HG03442 (cell line): ENCODE measurements around the gene AHSG.
A peak's percentile ranks its signal among the peaks of the same experiment; 100 is the strongest.
"Not testable (repeated sequence)": the region's sequence is repeated elsewhere in the genome, so short reads cannot be mapped to it uniquely, and the experiment has no call there.

Experiments
- ATAC-seq: cut with Tn5 transposase; IDR thresholded peaks from one replicate; pipeline ENCODE4 v1.9.1; 2021; ENCODE audit warnings: mild to moderate bottlenecking, moderate library complexity; ENCODE audit not compliant: unreplicated experiment

Gene AHSG

DNA sequence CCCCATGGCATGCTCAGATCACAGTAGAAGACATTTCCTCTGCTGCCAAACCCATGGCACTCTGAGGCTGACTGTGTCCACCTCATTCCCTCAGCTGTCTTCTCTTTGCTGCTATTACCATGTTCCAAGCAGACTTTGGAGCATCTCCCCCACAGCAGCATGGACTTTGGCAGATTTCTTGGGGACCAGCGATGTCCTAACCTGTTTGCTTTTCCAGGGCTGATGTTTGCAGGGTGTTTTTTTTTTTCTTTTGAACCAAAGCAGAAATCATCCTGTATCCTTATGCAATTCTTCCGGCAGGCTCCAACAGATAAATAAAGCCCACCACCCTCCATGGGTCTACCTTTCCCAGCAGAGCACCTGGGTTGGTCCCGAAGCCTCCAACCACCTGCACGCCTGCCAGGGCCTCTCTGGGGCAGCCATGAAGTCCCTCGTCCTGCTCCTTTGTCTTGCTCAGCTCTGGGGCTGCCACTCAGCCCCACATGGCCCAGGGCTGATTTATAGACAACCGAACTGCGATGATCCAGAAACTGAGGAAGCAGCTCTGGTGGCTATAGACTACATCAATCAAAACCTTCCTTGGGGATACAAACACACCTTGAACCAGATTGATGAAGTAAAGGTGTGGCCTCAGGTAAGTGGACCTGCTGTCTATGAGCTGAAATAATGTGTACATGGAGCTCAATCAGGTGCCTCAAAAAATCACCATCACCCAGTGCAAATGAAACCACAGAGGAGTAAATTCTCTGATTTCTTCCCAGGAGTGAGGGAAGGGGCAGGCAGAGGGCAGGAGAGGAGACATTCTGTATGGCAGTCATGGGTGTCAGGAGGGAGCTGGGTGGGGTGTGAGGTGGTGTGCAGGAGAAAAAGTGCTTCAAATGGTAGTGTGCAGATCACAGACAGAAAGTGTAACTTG lies at the start of gene AHSG:
AHSG (plus strand) TSS at position 340 of the 916 bp plus-strand sequence; CDS start at position 422, 82 bp downstream.
- ATAC-seq: no peak

DNA sequence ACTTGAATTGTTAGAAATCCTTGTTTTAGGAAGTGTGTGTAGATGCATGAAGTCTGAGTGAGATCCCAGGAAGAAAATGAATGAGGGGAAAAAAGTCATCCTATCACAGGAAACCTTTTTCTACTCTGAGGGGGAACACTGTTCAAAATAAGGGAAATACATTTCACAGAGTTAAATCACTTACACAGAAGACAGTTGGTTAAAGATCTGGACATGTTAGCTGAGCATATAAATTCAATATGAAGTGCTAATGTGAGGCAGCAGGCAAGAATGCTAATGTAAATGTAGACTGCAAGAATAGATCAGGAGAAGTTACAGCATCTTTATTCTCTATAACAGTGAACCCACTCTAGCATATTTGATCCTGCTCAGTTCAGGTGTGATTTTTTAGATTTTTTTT lies 48.3 kb upstream of the AHSG start:
- ATAC-seq: no peak

DNA sequence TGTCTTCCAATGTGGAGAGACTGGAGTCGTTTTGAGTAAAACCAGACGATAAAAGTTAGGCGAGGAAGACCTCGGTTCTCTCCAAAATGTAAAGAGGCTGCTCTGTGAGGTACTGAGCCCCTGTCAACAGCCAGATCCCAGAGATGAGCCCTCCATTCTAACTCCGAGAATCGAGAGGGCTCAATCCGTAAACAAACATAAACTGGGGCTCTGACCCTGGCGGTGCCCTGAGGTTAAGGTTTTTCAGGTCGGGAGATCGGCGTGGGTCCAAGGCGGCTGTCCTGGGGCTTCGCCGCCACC lies 46.1 kb upstream of the AHSG start:
- ATAC-seq: no peak

DNA sequence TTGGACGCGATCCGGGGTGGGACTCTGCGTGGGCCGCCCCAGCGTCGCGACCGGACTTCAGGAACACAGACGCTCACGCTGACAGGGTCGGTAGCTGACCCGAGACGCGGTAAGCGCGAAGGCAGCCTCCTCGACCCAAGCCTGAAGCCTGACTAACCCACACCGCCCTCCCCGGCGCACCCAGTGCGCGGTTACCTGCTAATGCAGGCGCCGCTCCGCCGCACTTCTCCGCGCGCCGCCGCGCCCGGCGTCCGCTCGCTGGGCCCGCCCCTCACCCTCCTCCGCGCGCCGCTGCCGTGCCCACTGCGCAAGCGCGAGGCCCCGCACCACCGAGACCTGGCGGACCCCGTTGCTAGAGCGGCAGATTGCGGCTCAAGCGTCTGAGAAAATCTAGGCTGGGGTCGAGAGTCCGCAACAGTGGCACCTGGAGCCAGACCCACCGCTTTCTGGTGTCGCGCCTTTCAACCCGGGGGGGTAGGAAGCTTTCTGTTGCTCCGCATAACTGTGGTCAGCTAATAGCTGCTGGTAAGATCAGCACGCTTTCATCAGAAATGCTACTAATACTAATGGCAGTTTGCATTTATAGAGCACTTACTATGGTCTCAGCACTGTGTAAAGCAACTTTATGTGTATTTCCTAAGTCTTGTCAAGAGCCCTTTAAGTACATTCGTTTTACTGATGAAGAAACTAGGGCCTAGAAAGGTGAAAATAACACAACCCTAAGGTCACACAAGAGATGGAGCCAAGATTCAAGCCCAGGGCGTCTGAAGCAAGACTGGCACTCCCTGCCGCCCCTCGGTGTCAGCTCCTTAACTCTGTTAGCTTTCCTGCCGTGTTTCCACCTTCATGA lies 45.6 kb upstream of the AHSG start, which contains the start of gene TBCCD1:
TBCCD1 (minus strand) TSS at position 268 of the 850 bp plus-strand sequence. CDS start 3,010 bp downstream, outside the sequence.
- ATAC-seq: peak; percentile 48

DNA sequence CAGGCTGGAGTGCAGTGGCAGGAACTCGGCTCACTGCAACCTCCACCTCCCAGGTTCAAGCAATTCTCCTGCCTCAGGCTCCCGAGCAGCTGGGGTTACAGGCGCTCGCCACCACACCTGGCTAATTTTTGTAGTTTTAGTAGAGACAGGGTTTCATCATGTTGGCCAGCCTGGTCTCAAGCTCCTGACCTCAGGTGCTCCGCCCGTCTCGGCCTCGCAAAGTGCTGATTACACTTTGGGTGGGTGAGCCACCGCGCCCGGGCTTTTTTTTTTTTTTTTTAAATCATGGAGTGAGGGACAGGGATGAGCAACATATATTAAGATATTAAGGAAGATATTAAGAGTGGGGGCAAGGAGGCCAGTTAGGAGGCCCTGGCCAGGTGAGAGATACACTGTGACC lies 43.5 kb upstream of the AHSG start:
- not testable (repeated sequence) for ATAC-seq

GRCh38 chr3:186569779-186570095 lies 43.1 kb upstream of the AHSG start:
- ATAC-seq: no peak

GRCh38 chr3:186570096-186570940 lies 42.5 kb upstream of the AHSG start, which contains the start of gene DNAJB11:
DNAJB11 (plus strand) TSS chr3:186570720; CDS start chr3:186570898, 178 bp downstream.
- ATAC-seq: peak; percentile 77

DNA sequence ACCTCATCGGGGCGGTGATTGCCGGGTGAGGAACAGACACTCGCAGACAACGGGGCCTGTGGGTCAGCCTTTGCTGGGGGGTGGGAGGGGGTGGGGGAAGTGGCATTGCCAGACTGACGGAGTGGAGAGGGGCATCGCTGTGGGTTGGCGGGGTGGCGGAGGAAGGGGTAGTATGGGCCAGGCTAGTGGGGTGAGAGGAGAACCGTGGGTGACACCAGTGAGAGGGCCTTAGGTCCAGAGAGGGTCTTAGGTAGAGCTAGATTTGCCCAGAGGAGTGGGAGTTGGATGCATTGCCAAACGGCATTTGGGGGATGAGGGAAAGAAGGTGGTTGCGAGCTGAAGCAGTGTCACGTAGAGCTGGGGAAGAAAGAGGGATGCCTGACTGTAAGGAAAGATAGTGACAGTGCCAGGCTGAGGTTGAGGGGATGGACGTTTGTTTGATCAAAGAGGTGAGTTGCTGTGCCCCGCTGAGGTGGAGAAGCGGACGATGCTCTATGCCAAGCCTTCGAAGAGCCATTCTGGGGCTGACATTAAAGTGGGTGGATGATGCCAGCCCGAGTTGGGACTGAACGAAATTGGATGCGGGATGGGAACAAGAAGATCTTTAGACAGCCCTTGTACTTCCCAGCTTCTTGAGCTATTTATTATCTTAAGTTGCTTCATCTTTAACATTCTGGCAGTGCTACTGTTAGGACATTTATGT lies 41.8 kb upstream of the AHSG start:
- ATAC-seq: no peak

DNA sequence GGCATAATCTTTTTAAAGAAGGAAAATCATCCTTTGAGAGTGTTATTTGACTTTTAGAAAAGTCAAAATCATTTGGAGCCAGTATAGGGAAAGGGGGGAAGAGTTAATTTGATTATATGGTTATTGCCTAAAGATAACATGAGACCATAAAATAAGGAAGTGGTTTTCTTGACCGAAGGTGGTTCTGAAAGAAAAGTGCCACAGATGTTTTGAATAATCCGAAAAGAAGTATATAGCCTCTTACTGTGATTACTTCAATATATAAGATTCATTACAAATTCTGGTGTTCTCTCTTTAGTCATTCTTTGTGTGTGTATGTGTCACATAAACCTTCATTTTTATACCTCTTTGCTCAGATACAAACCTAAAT lies 41.2 kb upstream of the AHSG start:
- ATAC-seq: no peak

DNA sequence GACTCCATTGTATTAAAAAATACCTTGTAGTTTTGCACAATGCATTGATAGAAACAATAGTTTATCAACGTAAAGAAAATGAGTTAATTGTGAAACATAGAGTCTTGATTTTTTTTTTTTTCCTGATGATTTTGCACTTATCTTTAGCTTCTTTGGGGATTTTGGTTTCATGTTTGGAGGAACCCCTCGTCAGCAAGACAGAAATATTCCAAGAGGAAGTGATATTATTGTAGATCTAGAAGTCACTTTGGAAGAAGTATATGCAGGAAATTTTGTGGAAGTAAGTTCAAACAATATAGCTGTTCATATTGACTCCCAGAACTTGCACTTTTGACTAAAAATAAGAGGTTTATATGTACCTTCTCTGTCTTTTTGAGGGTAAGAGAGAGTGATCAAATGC lies 35.3 kb upstream of the AHSG start:
- no peak for ATAC-seq

- no peak for ATAC-seq
These were observed 32.1 kb upstream of the AHSG start for GRCh38 chr3:186580785-186581184.

DNA sequence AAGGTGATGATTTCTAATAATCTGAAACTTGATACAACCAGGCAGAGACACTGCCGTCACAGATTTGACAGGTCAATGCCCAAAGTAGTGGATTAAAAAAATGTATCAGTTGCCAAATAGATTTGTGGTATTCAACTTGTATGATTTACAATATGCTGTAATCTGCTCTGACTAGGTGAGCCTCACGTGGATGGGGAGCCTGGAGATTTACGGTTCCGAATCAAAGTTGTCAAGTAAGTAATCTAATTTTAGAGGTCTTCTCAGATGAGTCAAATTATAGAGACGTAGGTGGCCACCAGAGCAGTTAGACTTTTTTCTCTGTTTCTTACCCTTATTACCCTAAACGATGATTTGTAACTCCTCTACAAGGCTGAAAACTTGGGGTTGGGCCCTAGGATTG lies 30.3 kb upstream of the AHSG start:
- ATAC-seq: no peak

DNA sequence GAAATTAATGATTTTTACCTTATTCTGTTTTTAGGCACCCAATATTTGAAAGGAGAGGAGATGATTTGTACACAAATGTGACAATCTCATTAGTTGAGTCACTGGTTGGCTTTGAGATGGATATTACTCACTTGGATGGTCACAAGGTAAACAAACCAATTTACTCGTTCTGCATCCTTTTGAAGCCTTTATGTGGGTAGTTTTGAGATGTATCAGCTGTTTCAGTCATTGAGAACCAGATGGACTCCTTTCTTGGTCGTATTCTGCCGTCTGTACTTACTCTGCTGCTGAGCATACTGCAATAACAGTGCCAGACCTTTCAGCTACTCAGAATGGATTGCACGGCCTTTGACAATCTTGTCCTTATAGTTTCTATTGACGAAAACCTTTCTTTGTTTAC lies 29.0 kb upstream of the AHSG start:
- ATAC-seq: no peak

- ATAC-seq: not testable (repeated sequence)
These were observed 26.6 kb upstream of the AHSG start for GRCh38 chr3:186586245-186586644.

DNA sequence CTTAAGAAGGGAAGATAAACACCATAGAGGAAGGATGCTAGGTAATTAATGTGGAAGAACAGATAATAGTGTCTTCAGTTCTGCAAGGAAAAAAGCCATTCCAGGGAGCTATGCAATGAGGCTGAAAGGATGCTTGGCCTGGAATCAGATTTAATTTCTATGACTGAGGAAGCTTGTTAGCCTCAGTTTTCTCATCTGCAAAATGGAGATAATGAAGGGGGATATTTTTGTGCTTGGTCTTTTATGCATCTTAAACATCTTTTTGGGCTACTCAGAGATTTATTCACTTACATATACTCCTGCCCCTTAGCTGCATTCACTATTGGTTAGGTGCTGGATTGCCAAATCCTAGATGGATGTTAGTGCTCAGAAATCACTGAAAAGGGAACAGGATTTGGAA lies 25.7 kb upstream of the AHSG start:
- no peak for ATAC-seq

DNA sequence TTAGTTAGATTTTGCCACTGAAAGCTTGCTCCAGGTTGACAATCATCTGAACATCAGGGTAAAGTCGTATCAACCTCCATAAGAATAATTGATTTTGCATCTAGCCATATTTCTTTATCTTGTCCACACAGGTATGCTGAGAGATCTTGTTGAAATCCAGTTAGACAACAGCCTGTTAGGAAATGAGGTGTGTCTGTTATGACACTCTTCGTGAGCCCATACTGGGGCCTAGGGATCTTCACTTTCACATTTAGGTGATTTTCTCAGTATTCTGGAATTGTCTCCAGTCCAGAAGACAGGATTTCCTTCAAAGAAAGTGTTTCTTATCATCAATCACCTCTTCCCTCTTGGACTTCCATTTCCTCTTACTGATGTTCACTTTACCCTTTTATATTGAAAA lies 24.2 kb upstream of the AHSG start:
- ATAC-seq: no peak

GRCh38 chr3:186589121-186589520 lies 23.7 kb upstream of the AHSG start:
- ATAC-seq: no peak

DNA sequence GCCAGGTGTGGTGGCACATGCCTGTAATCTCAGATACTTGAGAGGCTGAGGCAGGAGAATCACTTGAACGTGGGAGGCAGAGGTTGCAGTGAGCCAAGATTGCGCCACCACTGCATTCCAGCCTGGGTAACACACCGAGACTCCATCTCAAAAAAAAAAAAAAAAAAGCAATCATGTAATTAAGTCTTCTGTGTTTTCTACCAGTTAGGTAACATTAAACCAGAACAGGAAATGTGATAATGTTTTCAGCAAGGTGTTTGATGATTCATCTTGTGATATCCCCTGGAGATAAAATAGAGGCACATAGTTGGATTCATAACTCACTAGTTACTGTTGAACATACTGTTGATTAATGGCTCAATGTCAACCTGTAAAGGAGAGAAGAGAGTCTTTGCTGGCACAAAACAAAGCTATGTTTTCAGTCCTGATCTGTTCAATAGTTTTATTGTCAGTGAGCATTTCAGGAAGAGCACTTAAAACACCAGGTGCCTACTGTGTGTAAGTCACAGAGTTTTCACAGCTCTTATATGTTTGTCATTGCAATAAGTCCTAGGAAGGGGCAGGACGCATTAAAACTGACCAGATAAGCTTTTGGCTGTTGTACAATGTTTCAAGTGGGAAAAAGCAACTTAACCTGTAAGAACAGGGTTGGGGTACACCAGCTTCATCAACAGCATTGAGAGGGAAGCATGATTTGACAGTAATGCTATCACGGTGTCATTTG lies 22.8 kb upstream of the AHSG start:
- ATAC-seq: no peak

DNA sequence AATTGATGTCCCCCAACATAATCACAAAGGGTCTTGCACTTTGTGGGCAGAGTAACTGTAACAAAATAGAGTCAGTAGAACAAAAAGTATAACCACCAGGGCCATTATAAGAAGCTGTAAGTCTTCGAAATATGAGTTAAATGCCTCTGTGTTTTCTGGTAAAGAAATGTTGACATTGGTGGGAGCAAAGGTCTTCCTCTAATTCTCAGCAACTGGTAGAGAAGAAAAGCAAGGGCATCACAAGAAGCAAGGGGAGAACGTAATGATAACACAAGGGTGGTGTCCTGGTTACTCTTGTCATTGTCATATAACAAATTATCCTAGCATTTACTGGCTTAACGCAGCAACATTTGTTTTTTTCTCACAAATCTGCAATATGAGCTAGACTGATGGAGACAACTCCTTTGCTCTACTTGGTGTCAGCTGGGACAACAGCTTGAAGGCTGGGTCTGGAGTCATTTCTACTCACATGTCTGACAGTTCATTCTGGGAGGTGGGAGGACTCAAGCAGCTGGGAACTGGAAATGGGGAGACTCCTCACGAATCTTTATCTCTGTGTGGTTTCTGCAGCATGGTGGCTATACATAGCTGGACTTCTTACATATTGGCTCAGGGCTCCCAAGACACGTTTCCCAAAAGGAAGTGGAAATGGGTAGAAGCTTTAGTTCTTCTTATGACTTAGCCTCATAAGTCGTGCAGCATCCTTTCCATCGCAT lies 22.1 kb upstream of the AHSG start:
- no peak for ATAC-seq
